HEK293 (cell line): ENCODE results near the gene TEX2.

Source experiments
- BCL11A ChIP-seq: fragments of 450-650 bp; formaldehyde crosslinking; IDR thresholded peaks from 2 replicates; pipeline ENCODE4 v1.5.1; 2016; ENCODE audit warnings: low read depth, missing biosample characterization, missing genetic modification characterization
- TF ChIP-seq, protein P1 (sequence below): fragments of 450-650 bp; formaldehyde crosslinking; IDR thresholded peaks from 2 replicates; pipeline ENCODE4 v1.5.1; 2016; ENCODE audit warnings: missing biosample characterization, missing genetic modification characterization

DNA sequence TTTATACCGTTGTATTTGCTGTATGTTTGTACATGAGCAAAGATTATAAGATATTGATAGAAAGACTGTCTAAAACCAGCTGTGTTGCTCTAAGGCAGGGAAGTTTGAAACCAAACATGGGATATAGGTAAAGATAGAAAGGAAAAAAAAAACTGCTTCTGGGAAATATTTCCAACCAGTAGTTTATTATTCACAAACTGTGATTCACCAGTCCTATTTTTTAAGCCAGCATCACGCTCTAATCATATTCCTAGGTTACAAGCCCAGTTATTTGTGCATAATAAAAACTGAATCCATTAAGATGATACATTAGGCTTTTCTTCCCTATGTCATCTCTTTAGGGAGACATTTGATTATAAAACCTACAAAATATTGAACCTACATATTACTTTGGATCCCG, 137.1 kb downstream of the TEX2 start:
- TF ChIP-seq, protein P1, sequence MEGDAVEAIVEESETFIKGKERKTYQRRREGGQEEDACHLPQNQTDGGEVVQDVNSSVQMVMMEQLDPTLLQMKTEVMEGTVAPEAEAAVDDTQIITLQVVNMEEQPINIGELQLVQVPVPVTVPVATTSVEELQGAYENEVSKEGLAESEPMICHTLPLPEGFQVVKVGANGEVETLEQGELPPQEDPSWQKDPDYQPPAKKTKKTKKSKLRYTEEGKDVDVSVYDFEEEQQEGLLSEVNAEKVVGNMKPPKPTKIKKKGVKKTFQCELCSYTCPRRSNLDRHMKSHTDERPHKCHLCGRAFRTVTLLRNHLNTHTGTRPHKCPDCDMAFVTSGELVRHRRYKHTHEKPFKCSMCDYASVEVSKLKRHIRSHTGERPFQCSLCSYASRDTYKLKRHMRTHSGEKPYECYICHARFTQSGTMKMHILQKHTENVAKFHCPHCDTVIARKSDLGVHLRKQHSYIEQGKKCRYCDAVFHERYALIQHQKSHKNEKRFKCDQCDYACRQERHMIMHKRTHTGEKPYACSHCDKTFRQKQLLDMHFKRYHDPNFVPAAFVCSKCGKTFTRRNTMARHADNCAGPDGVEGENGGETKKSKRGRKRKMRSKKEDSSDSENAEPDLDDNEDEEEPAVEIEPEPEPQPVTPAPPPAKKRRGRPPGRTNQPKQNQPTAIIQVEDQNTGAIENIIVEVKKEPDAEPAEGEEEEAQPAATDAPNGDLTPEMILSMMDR (tag by site-specific recombination): no peak
- TF ChIP-seq BCL11A: no peak
